GM19035 (cell line): ENCODE measurements around the gene G2E3.
"Not testable (repeated sequence)": the region's sequence is repeated elsewhere in the genome, so short reads cannot be mapped to it uniquely, and the experiment has no call there.

ENCODE experiments used
- ATAC-seq: cut with Tn5 transposase; IDR thresholded peaks from one replicate; pipeline ENCODE4 v1.9.1; 2021; ENCODE audit not compliant: unreplicated experiment

G2E3 gene

GRCh38 chr14:30560581-30560980 lies 1.6 kb downstream of the G2E3 start:
- ATAC-seq: no peak

GRCh38 chr14:30564235-30564867 lies 5.4 kb downstream of the G2E3 start:
- ATAC-seq: no peak

GRCh38 chr14:30564868-30565248 lies 5.9 kb downstream of the G2E3 start:
- ATAC-seq: no peak

GRCh38 chr14:30569216-30569902 lies 10.4 kb downstream of the G2E3 start:
- ATAC-seq: no peak

- ATAC-seq: no peak
These were observed 10.9 kb downstream of the G2E3 start for GRCh38 chr14:30569903-30570226.

GRCh38 chr14:30572237-30572636 lies 13.3 kb downstream of the G2E3 start:
- ATAC-seq: no peak

GRCh38 chr14:30572771-30573170 lies 13.8 kb downstream of the G2E3 start:
- ATAC-seq: no peak

- no peak for ATAC-seq
These were observed 14.4 kb downstream of the G2E3 start for GRCh38 chr14:30573226-30573814.

GRCh38 chr14:30573966-30574365 lies 15.0 kb downstream of the G2E3 start:
- no peak for ATAC-seq

GRCh38 chr14:30574777-30575176 lies 15.8 kb downstream of the G2E3 start:
- not testable (repeated sequence) for ATAC-seq

- ATAC-seq: not testable (repeated sequence)
These were observed 17.4 kb downstream of the G2E3 start for GRCh38 chr14:30576333-30576732.

- ATAC-seq: no peak
These were observed 21.8 kb downstream of the G2E3 start for GRCh38 chr14:30580616-30581282.

- no peak for ATAC-seq
These were observed 22.3 kb downstream of the G2E3 start for GRCh38 chr14:30581283-30581625.

- ATAC-seq: no peak
These were observed 23.4 kb downstream of the G2E3 start for GRCh38 chr14:30582376-30582775.

- ATAC-seq: no peak
These were observed 25.2 kb downstream of the G2E3 start for GRCh38 chr14:30584058-30584630.

GRCh38 chr14:30585204-30585603 lies 26.2 kb downstream of the G2E3 start:
- no peak for ATAC-seq

GRCh38 chr14:30587141-30587540 lies 28.2 kb downstream of the G2E3 start:
- no peak for ATAC-seq

- ATAC-seq: no peak
These were observed 29.9 kb downstream of the G2E3 start for GRCh38 chr14:30588873-30589272.

- ATAC-seq: no peak
These were observed 38.0 kb downstream of the G2E3 start for GRCh38 chr14:30596935-30597334.

GRCh38 chr14:30597504-30597903 lies 38.5 kb downstream of the G2E3 start:
- no peak for ATAC-seq

- no peak for ATAC-seq
These were observed 42.3 kb downstream of the G2E3 start for GRCh38 chr14:30600922-30601918.
